Body of pancreas (tissue), 4 donors: ENCODE results near the gene DEFB132.

Experiments
- POLR2A ChIP-seq, 3 donors: fragments of 450-650 bp; IDR thresholded peaks; one replicate each; pipeline ENCODE4 v1.6.1; 2016; ENCODE audit warnings: antibody characterized with exemption in 3 of 3, mild to moderate bottlenecking in 2 of 3
- TF ChIP-seq, protein P1 (sequence below), 7 experiments: fragments of 450-650 bp in 4 of 7; fragments of 200-600 bp in 3 of 7; sonication (generic) in 3 of 7; IDR thresholded peaks; one replicate each; pipeline ENCODE4 v1.5.1; 2016 to 2019; ENCODE audit warnings: antibody characterized with exemption in 7 of 7

- TF ChIP-seq, protein P1, sequence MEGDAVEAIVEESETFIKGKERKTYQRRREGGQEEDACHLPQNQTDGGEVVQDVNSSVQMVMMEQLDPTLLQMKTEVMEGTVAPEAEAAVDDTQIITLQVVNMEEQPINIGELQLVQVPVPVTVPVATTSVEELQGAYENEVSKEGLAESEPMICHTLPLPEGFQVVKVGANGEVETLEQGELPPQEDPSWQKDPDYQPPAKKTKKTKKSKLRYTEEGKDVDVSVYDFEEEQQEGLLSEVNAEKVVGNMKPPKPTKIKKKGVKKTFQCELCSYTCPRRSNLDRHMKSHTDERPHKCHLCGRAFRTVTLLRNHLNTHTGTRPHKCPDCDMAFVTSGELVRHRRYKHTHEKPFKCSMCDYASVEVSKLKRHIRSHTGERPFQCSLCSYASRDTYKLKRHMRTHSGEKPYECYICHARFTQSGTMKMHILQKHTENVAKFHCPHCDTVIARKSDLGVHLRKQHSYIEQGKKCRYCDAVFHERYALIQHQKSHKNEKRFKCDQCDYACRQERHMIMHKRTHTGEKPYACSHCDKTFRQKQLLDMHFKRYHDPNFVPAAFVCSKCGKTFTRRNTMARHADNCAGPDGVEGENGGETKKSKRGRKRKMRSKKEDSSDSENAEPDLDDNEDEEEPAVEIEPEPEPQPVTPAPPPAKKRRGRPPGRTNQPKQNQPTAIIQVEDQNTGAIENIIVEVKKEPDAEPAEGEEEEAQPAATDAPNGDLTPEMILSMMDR (IDR thresholded peaks at IDR 0.05), result no peak
- peak; percentile 21 to 71 (median 65) for TF ChIP-seq POLR2A (IDR thresholded peaks at IDR 0.05)
Observed at GRCh38 chr20:297925-298775, 40.6 kb downstream of the DEFB132 start.
